Natural killer cell treated with Interleukin-12 subunit alpha and Interleukin-12 subunit beta and Interleukin-15 and Interleukin-18, amount 100 ng/mL, for 72 hours (primary cell): ENCODE results near the gene NELL1. TPM values are rescaled to one million over a fixed set of nuclear protein-coding genes. Genes with fewer than 3 reads are reported as not detected.

Source experiments
- ATAC-seq, 2 donors: fragments of 150-1000 bp; cut with Tn5 transposase in 1 of 2; sonication (Bioruptor Pico), chemical (Tn5 transposase) in 1 of 2; 2 replicates each; pipeline ENCODE4 v1.10.0; 2021
- DNase-seq: peaks from one replicate; pipeline ENCODE4 v3.0.0; 2022; ENCODE audit warnings: low spot score
- H3K27ac Mint-ChIP-seq, 2 donors: 1 replicate in 1 of 2; 2 replicates in 1 of 2; pipeline ENCODE4 v1.8.0; 2022; ENCODE audit warnings: mixed read lengths in 2 of 2, mild to moderate bottlenecking in 1 of 2, moderate library complexity in 1 of 2
- H3K27me3 Mint-ChIP-seq, 2 donors: 1 replicate in 1 of 2; 2 replicates in 1 of 2; pipeline ENCODE4 v1.8.0; 2022; ENCODE audit warnings: mixed read lengths in 2 of 2
- H3K36me3 Mint-ChIP-seq: one replicate; pipeline ENCODE4 v1.8.0; 2022; ENCODE audit warnings: mixed read lengths
- H3K4me1 Mint-ChIP-seq, 2 donors: 1 replicate in 1 of 2; 2 replicates in 1 of 2; pipeline ENCODE4 v1.8.0; 2022; ENCODE audit warnings: low read depth in 2 of 2, mixed read lengths in 2 of 2, mild to moderate bottlenecking in 1 of 2
- H3K4me3 Mint-ChIP-seq: one replicate; pipeline ENCODE4 v1.8.0; 2022; ENCODE audit warnings: mixed read lengths
- H3K9me3 Mint-ChIP-seq: 2 replicates; pipeline ENCODE4 v1.8.0; 2022; ENCODE audit warnings: mixed read lengths
- total RNA-seq, 2 donors: library from RNA; stranded (reverse); gene quantifications; one replicate each; pipeline ENCODE4 v1.2.3, GENCODE V29; 2022

Gene NELL1
- total RNA-seq, 2 donors from 2014 or later: not detected

GRCh38 chr11:21321072-21321471 lies 651.7 kb downstream of the NELL1 start:
- no peak for DNase-seq
- Mint-ChIP-seq H3K27ac (no peak overlapping the region), H3K4me3 (no peak overlapping the region), H3K4me1 (no peaks in the 10 kb centered on the region), H3K9me3 (peaks cover 3% of the 10 kb centered on the region), H3K27me3 (no peaks in the 10 kb centered on the region), H3K36me3 (no peaks in the 10 kb centered on the region)
- ATAC-seq: no peak

GRCh38 chr11:21321530-21321929 lies 652.1 kb downstream of the NELL1 start:
- no peak for DNase-seq
- H3K27ac Mint-ChIP-seq: no peak overlapping the region

GRCh38 chr11:21323617-21324016 lies 654.2 kb downstream of the NELL1 start:
- Mint-ChIP-seq H3K9me3 (peaks cover 10% of the 10 kb centered on the region), H3K27me3 (no peaks in the 10 kb centered on the region), H3K27ac (no peak overlapping the region), H3K4me3 (no peak overlapping the region), H3K4me1 (no peaks in the 10 kb centered on the region), H3K36me3 (peaks cover 5% of the 10 kb centered on the region)
- no peak for DNase-seq
- ATAC-seq: no peak

More at GRCh38 chr11:21321530-21321929, 652.1 kb downstream of the NELL1 start:
- peaks cover 3% of the 10 kb centered on the region for H3K9me3 Mint-ChIP-seq
- H3K36me3 Mint-ChIP-seq: no peaks in the 10 kb centered on the region
- ATAC-seq: no peak
- no peaks in the 10 kb centered on the region for H3K4me1 Mint-ChIP-seq
- H3K27me3 Mint-ChIP-seq: no peaks in the 10 kb centered on the region
- no peak overlapping the region for H3K4me3 Mint-ChIP-seq

- peaks cover 9% of the 10 kb centered on the region for H3K9me3 Mint-ChIP-seq
- H3K27me3 Mint-ChIP-seq: no peaks in the 10 kb centered on the region
- DNase-seq (no peak), ATAC-seq (no peak)
- H3K4me3 Mint-ChIP-seq: no peak overlapping the region
- peaks cover 4% of the 10 kb centered on the region for H3K36me3 Mint-ChIP-seq
- H3K4me1 Mint-ChIP-seq: no peaks in the 10 kb centered on the region
- H3K27ac Mint-ChIP-seq: no peak overlapping the region
These were observed 673.8 kb downstream of the NELL1 start for GRCh38 chr11:21343204-21343603.

- Mint-ChIP-seq H3K4me3 (no peak overlapping the region), H3K36me3 (peaks cover 4% of the 10 kb centered on the region), H3K27ac (no peak overlapping the region), H3K9me3 (peaks cover 12% of the 10 kb centered on the region), H3K4me1 (no peaks in the 10 kb centered on the region), H3K27me3 (no peaks in the 10 kb centered on the region)
- no peak for ATAC-seq
- DNase-seq: no peak
These were observed 677.0 kb downstream of the NELL1 start for GRCh38 chr11:21346361-21346760.

- Mint-ChIP-seq H3K4me1 (no peaks in the 10 kb centered on the region), H3K27ac (no peak overlapping the region), H3K36me3 (peaks cover 4% of the 10 kb centered on the region), H3K4me3 (no peak overlapping the region), H3K9me3 (peaks cover 13% of the 10 kb centered on the region), H3K27me3 (no peaks in the 10 kb centered on the region)
- DNase-seq (no peak), ATAC-seq (no peak)
These were observed 681.2 kb downstream of the NELL1 start for GRCh38 chr11:21350613-21351012.

- H3K27me3 Mint-ChIP-seq: no peaks in the 10 kb centered on the region
- H3K36me3 Mint-ChIP-seq: no peaks in the 10 kb centered on the region
- H3K9me3 Mint-ChIP-seq: peaks cover 20% of the 10 kb centered on the region
- no peak overlapping the region for H3K4me3 Mint-ChIP-seq
- H3K4me1 Mint-ChIP-seq: no peaks in the 10 kb centered on the region
- ATAC-seq (no peak), DNase-seq (no peak)
- H3K27ac Mint-ChIP-seq: no peak overlapping the region
These were observed 684.0 kb downstream of the NELL1 start for GRCh38 chr11:21353425-21353824.

- Mint-ChIP-seq H3K9me3 (peaks cover 13% of the 10 kb centered on the region), H3K36me3 (peaks cover 9% of the 10 kb centered on the region), H3K27me3 (no peaks in the 10 kb centered on the region), H3K4me1 (no peaks in the 10 kb centered on the region), H3K4me3 (no peak overlapping the region), H3K27ac (no peak overlapping the region)
- DNase-seq (no peak), ATAC-seq (no peak)
These were observed 695.7 kb downstream of the NELL1 start for GRCh38 chr11:21364866-21365624.

- H3K27ac Mint-ChIP-seq: no peak overlapping the region
- peaks cover 18% of the 10 kb centered on the region for H3K9me3 Mint-ChIP-seq
- DNase-seq (no peak), ATAC-seq (no peak)
- H3K4me1 Mint-ChIP-seq: no peaks in the 10 kb centered on the region
- H3K36me3 Mint-ChIP-seq: no peaks in the 10 kb centered on the region
- H3K4me3 Mint-ChIP-seq: no peak overlapping the region
- H3K27me3 Mint-ChIP-seq: no peaks in the 10 kb centered on the region
These were observed 700.6 kb downstream of the NELL1 start for GRCh38 chr11:21369947-21370346.

GRCh38 chr11:21371044-21371443 lies 701.7 kb downstream of the NELL1 start:
- no peaks in the 10 kb centered on the region for H3K4me1 Mint-ChIP-seq
- no peak overlapping the region for H3K4me3 Mint-ChIP-seq
- H3K27me3 Mint-ChIP-seq: no peaks in the 10 kb centered on the region
- H3K27ac Mint-ChIP-seq: no peak overlapping the region
- DNase-seq (no peak), ATAC-seq (no peak)
- peaks cover 19% of the 10 kb centered on the region for H3K9me3 Mint-ChIP-seq
- no peaks in the 10 kb centered on the region for H3K36me3 Mint-ChIP-seq

GRCh38 chr11:21372672-21373071 lies 703.3 kb downstream of the NELL1 start:
- H3K4me3 Mint-ChIP-seq: no peak overlapping the region

GRCh38 chr11:21374376-21374775 lies 705.0 kb downstream of the NELL1 start:
- DNase-seq: no peak
- H3K27ac Mint-ChIP-seq: no peak overlapping the region

More at GRCh38 chr11:21372672-21373071, 703.3 kb downstream of the NELL1 start:
- Mint-ChIP-seq H3K36me3 (no peaks in the 10 kb centered on the region), H3K4me1 (no peaks in the 10 kb centered on the region), H3K9me3 (peaks cover 23% of the 10 kb centered on the region), H3K27me3 (no peaks in the 10 kb centered on the region), H3K27ac (no peak overlapping the region)
- ATAC-seq: no peak
- no peak for DNase-seq

GRCh38 chr11:21385669-21386440 lies 716.5 kb downstream of the NELL1 start:
- no peaks in the 10 kb centered on the region for H3K36me3 Mint-ChIP-seq
- no peaks in the 10 kb centered on the region for H3K27me3 Mint-ChIP-seq
- no peak for ATAC-seq

More at GRCh38 chr11:21374376-21374775, 705.0 kb downstream of the NELL1 start:
- Mint-ChIP-seq H3K4me3 (no peak overlapping the region), H3K9me3 (peaks cover 24% of the 10 kb centered on the region), H3K4me1 (no peaks in the 10 kb centered on the region), H3K27me3 (no peaks in the 10 kb centered on the region), H3K36me3 (no peaks in the 10 kb centered on the region)
- no peak for ATAC-seq

GRCh38 chr11:21390430-21390829 lies 721.0 kb downstream of the NELL1 start:
- H3K9me3 Mint-ChIP-seq: peaks cover 17% of the 10 kb centered on the region

More at GRCh38 chr11:21385669-21386440, 716.5 kb downstream of the NELL1 start:
- Mint-ChIP-seq H3K4me3 (no peak overlapping the region), H3K4me1 (no peaks in the 10 kb centered on the region), H3K9me3 (peaks cover 24% of the 10 kb centered on the region), H3K27ac (no peak overlapping the region)
- no peak for DNase-seq

More at GRCh38 chr11:21390430-21390829, 721.0 kb downstream of the NELL1 start:
- H3K36me3 Mint-ChIP-seq: peaks cover 4% of the 10 kb centered on the region
- no peak for ATAC-seq
- DNase-seq: no peak
- no peaks in the 10 kb centered on the region for H3K27me3 Mint-ChIP-seq
- H3K4me3 Mint-ChIP-seq: no peak overlapping the region
- H3K27ac Mint-ChIP-seq: no peak overlapping the region
- no peaks in the 10 kb centered on the region for H3K4me1 Mint-ChIP-seq
